ENCODE data around the gene HHAT.

DNA sequence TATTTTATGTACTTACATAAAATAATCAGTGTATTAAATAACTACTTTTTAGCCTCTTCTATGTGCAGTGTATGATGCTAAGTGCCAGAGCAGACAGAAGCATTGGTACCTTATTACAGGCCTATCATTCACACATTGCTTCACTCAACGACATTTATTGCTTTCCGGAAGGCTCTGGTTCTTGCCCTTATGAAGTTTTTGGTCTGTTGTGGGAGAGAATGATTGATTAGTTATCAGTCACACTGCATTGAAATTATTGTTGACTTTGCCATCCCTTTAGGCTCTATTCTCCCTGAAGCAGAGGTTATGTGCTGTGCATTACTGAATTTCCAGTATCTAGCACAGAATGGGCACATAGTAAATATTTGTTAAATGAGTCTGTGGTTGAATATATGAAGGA, 178.0 kb downstream of the HHAT start:
- TF ChIP-seq, protein P1, sequence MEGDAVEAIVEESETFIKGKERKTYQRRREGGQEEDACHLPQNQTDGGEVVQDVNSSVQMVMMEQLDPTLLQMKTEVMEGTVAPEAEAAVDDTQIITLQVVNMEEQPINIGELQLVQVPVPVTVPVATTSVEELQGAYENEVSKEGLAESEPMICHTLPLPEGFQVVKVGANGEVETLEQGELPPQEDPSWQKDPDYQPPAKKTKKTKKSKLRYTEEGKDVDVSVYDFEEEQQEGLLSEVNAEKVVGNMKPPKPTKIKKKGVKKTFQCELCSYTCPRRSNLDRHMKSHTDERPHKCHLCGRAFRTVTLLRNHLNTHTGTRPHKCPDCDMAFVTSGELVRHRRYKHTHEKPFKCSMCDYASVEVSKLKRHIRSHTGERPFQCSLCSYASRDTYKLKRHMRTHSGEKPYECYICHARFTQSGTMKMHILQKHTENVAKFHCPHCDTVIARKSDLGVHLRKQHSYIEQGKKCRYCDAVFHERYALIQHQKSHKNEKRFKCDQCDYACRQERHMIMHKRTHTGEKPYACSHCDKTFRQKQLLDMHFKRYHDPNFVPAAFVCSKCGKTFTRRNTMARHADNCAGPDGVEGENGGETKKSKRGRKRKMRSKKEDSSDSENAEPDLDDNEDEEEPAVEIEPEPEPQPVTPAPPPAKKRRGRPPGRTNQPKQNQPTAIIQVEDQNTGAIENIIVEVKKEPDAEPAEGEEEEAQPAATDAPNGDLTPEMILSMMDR (conservative IDR thresholded peaks at IDR 0.05; ENCODE audit: low read depth, low read length), result no peak
- TF ChIP-seq RAD21 (IDR thresholded peaks at IDR 0.05; ENCODE audit: low read length) (no peak), POLR2A (IDR thresholded peaks at IDR 0.05; ENCODE audit: low read depth, low read length) (no peak), SMC3 (IDR thresholded peaks at IDR 0.05; ENCODE audit: low read depth, low read length) (no peak), CEBPB (IDR thresholded peaks at IDR 0.05; ENCODE audit: low read depth, low read length) (no peak), BHLHE40 (IDR thresholded peaks at IDR 0.05; ENCODE audit: low read depth, low read length) (no peak), CHD1 (IDR thresholded peaks at IDR 0.05; ENCODE audit: low read depth, low read length) (no peak), MXI1 (IDR thresholded peaks at IDR 0.05; ENCODE audit: borderline replicate concordance, low read depth, low read length) (no peak), RFX5 (IDR thresholded peaks at IDR 0.05; ENCODE audit: low read depth, low read length) (no peak)
